ENCODE data around the gene AAMP.
A peak's percentile ranks its signal among the peaks of the same experiment; 100 is the strongest.
"Not testable (repeated sequence)": the region's sequence is repeated elsewhere in the genome, so short reads cannot be mapped to it uniquely, and the experiment has no call there.

Gene AAMP, protein sequence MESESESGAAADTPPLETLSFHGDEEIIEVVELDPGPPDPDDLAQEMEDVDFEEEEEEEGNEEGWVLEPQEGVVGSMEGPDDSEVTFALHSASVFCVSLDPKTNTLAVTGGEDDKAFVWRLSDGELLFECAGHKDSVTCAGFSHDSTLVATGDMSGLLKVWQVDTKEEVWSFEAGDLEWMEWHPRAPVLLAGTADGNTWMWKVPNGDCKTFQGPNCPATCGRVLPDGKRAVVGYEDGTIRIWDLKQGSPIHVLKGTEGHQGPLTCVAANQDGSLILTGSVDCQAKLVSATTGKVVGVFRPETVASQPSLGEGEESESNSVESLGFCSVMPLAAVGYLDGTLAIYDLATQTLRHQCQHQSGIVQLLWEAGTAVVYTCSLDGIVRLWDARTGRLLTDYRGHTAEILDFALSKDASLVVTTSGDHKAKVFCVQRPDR

DNA sequence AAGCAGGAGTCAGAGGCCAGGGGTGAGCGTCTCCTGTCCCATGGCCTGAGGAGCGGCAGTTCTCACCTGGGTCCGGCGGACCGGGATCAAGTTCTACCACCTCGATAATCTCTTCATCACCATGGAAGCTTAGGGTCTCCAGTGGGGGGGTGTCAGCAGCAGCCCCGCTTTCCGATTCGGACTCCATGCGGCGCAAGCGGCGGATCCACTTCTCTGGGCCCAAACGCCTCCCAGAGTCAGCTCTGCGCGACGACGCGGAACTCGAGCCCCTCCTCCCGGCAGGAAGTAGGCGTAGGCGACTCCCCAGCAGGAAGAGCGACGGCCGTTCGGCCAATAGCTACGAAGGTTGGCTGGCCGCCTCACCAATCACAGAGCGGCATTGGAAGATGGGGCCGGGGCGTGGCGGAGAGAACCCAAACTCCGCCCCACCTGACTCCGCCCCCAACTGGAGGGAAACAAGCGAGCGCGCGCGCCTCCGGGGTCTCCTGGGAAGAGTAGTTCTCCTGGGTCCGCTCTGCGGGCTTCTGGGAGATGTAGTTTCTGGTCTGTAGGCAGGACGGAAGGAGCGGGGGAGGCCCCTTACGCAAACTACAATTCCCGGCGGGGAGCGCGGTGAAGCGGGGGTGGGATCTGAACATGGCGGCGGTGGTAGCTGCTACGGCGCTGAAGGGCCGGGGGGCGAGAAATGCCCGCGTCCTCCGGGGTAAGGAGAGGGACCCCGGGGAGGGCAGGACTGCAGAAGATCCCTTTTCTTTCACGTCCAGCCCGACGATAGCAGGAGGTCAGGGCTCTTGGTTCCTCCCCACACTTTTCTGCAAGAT lies at the start of gene AAMP, which contains the start of gene PNKD:
Gene AAMP, minus strand, starts transcription at position 238 of the 821 bp plus-strand sequence. Its CDS starts 51 bp downstream, at position 187.
Gene PNKD, plus strand, starts transcription at position 620 of the 821 bp plus-strand sequence. Its CDS starts 17 bp downstream, at position 637.
- peak; percentile 94 for DNase-seq (ENCODE audit: low read depth, low spot score)

DNA sequence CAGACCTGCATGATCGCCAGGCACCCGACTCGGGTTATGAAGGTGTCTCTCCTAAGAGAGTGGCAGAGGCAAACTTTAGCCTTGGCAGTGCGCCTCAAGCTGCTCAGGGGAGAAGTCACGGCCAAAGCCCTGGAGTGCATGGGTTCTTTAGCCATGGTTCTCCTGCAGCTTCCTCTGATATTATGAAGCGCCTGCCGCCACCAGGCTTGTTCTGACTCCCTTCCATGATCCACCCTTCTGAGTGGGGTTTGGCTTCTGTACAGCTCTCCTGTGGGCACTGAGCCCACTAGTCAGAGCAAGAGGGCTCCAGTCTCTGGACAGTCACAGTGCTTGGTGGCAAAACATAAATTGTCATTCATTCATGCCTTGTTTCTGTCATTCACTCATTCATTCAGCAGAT lies 48.3 kb upstream of the AAMP start:
- no peak for DNase-seq (ENCODE audit: low read depth, low spot score)

GRCh38 chr2:218317835-218318234 lies 47.9 kb upstream of the AAMP start:
- DNase-seq (ENCODE audit: low read depth, low spot score), result no peak

GRCh38 chr2:218317303-218317630 lies 47.3 kb upstream of the AAMP start:
- DNase-seq (ENCODE audit: low read depth, low spot score), result no peak

DNA sequence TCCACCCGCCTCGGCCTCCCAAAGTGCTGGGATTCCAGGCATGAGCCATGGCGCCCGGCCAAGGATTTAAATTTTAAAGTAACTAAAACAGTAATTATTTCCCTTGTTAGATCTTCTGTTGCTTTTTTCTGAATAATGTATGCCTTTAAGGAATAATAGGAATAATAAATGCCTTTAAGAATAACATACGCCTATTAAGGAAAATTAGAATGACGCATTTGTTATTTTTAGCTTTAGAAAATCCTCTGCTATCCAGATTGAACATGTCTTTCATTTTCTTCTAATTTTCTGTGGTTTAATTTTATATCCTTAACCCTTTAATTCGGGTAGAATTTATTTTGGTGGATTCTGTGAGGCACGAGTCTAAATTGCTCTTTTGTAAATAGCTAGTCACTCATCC lies 45.5 kb upstream of the AAMP start:
- no peak for DNase-seq (ENCODE audit: low read depth, low spot score)

GRCh38 chr2:218314764-218315163 lies 44.8 kb upstream of the AAMP start:
- DNase-seq (ENCODE audit: low read depth, low spot score), result not testable (repeated sequence)

GRCh38 chr2:218313356-218313755 lies 43.4 kb upstream of the AAMP start:
- no peak for DNase-seq (ENCODE audit: low read depth, low spot score)

DNA sequence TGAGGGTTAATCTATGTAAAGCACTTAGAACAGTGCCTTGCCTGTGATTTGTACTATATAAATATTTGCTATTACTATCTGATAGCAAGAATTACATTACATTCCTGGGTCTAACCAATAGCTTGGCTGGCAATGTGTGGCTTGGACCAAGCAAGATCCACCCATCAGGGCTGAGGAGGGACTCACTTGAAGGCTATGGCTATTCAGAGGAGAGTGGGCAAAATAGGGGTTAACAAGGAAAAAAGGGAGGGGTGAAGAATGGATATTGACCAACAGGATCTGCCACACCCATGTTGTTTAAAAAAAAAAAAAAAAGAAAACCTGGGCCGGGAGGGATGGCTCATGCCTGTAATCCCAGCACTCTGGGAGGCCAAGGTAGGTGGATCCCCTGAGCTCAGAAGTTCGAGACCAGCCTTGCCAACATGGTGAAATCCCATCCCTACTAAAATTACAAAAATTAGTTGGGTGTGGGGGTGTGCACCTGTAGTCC lies 42.4 kb upstream of the AAMP start:
- DNase-seq (ENCODE audit: low read depth, low spot score), result no peak

GRCh38 chr2:218311541-218312266 lies 41.8 kb upstream of the AAMP start:
- DNase-seq (ENCODE audit: low read depth, low spot score), result not testable (repeated sequence)

DNA sequence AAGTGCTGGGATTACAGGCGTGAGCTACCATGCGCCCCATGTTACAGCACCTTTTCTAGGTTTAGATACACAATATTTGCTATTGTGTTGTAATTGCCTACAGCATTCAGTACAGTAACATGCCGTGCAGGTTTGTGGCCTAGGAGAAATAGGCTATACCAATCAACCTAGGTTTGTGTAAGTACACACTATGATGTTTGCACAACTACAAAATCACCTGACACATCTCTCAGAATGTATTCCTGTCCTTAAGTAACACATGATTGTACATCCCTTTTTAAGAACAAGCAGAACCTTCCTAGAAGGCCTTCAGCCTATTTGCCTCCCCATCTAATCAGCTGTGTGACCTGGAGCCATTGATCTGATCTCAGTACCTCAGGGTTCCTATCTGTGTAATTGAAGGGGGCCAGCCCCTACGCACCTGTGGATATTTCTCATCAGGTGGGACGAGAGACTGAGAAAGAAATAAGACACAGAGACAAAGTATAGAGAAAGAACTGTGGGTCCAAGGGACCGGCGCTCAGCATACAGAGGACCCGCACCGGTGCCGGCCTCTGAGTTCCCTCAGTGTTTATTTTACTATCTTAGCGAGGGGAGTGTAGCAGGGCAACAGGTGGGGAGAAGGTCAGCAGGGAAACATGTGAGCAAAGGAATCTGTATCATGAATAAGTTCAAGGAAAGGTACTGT lies 41.1 kb upstream of the AAMP start:
- no peak for DNase-seq (ENCODE audit: low read depth, low spot score)

GRCh38 chr2:218307415-218308090 lies 37.6 kb upstream of the AAMP start:
- no peak for DNase-seq (ENCODE audit: low read depth, low spot score)

DNA sequence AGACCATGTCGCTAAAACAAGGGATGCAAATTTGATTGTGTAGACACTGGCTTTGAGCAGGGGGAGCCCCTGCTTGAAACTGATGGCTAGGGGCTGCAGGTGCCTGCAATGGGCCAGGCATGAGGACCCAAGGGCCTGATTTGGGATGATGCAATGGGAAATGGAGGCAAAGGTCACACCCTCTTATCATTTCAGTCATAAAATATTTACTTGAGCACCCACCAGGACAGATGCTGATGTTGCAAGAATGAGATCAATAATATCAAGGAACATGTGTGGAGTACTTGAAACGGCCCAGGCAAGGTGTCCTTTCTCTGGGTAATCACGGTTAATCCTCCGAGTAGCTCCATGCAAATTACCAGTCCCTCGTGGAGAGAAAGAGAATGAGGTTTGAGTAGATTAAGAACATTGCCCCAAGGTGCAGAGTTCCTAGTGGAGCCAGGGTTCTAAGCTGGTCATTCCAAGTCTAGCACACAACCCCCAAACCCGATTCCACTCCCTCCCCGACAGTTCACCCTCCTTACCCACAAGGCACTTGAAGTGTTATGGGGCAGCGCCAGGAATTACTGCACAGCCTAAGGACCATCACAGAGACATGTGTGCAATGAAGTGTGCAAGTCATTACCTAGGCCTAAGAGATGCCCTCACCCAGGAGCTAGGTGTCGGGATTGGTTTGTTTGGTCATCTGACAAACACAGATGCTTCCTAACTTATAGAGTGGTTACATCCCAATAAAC lies 36.4 kb upstream of the AAMP start:
- no peak for DNase-seq (ENCODE audit: low read depth, low spot score)

DNA sequence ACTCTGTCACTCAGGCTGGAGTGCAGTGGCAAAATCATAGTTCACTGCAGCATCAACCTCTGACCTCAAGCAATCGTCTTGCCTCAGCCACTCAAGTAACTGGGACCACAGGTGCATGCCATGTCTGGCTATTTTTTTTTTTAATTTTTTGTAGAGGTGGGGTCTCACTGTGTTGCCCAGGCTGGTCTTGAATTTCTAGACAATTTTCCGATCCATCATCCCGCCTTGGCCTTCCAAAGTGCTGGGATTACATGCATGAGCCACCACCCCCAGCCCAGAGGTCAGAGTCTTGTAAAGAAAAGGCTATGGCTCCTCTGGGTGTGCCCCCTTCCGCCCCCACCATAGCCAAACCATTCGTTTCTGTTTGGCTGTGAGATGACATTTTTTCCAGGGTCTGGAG lies 35.4 kb upstream of the AAMP start:
- DNase-seq (ENCODE audit: low read depth, low spot score), result no peak

DNA sequence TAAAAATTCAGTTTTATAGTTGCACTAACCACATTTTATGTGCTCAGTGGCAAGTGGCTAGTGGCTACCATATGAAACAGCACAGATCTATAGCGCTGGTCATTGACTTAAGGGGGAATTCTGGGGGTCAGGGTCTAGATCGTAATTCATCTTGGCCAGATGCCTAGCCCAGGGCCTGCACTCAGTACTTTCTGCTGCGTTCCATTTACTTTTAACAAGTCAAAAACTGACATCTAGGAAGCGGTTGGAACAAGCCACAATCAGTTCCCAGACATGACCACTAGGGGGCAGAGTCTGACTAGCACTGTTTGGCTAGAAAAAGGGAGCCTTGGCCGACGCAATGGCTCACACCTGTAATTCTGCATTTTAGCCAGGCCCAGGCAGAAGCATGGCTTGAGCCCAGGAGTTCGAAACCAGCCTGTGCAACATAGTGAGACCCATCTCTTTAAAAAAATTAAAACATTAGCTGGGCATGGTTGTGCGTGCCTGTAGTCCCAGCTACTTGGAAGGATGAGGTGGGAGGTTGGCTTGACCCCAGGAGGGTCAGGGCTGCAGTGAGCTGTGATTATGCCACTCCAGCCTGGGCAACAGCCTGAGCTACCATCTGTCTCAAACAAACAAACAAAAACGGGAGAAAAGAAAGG lies 31.4 kb upstream of the AAMP start:
- DNase-seq (ENCODE audit: low read depth, low spot score), result peak; percentile 67

DNA sequence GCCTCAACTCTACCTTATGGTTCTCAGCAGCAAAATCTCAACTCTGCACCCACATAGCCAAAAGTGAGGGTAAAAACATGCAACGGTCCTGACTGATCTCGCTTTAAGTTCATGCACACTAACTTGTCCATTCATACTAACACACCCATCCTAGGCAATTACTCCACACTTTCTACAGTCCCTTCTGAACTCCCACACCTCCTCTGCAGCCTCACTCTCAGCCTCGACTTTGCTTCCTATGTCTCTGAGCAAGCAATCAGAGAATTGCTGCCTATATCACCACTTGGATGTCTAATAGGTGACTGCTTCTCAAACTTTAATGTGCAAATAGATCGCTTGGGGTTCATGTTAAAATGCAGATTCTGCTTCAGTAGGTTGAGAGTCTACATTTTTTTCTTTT lies 30.2 kb upstream of the AAMP start:
- no peak for DNase-seq (ENCODE audit: low read depth, low spot score)

- no peak for DNase-seq (ENCODE audit: low read depth, low spot score)
Observed at GRCh38 chr2:218298314-218298875, 28.5 kb upstream of the AAMP start.

- no peak for DNase-seq (ENCODE audit: low read depth, low spot score)
Observed at GRCh38 chr2:218296847-218297246, 26.9 kb upstream of the AAMP start.

- no peak for DNase-seq (ENCODE audit: low read depth, low spot score)
Observed at GRCh38 chr2:218296200-218296599, 26.3 kb upstream of the AAMP start.

DNA sequence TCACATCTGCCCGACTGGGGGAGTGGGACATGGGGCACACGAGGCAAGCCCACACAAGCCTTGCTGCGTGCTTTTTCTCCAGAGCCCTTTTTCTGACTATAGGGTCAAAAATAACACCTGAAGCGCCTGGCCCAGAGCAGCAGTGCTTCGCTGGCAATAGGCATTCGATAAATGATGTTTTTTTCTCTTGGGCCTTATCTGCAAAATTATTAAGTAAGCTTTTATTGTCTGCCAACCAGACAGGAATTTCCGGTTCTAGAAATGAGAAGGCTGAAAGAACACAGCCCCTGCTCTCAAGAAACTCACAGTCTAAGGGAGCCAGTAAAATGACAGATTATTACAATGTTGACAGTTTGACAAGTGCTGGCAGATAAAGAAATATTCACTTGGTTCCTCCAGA lies 25.1 kb upstream of the AAMP start:
- no peak for DNase-seq (ENCODE audit: low read depth, low spot score)
